Measurements from ENCODE around the gene DNAJB8. TPM values are rescaled to one million over a fixed set of nuclear protein-coding genes. Genes with fewer than 3 reads are reported as not detected.

Gene DNAJB8
- total RNA-seq, 1 donor, result not detected

DNA sequence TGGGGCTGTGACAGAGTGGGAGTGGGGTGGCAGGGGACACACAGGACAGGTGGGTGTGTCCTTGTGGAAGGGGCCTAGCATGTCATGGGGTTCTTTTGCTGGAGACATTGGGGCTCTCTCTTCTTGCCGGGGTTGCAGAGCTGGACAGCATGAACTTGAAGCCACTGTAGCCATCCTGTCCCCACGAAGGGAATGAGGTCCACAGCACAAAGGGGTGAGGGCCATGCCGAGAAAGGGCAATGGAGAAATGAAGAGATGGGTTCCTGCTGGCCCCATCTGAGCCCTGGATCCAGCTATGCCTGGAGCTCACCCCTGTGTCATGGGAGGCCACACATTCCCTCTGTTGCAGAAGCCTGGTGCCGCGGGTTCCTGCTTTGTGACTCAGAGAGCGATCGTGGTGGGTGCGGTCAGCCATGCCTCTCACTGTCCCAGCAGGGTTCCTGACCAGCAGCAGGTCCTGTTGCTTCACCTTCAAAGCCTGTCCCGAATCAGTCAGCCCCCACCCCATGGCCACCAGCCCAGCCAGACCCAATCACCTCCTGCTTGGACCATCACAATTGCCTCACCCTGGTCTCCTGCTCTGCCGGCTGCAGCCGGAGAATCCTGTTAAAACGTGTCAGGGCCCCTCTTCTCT lies 50.0 kb downstream of the DNAJB8 start:
- H3K9me3 ChIP-seq (ENCODE audit: low read depth, low read length), result no peaks in the 10 kb centered on the region
- H3K27me3 ChIP-seq (ENCODE audit: insufficient read depth, low read length), result no peaks in the 10 kb centered on the region
- peaks cover 26% of the 10 kb centered on the region for H3K4me1 ChIP-seq (ENCODE audit: insufficient read depth, low read length)
- no peak overlapping the region for H3K4me3 ChIP-seq (ENCODE audit: low read length)

DNA sequence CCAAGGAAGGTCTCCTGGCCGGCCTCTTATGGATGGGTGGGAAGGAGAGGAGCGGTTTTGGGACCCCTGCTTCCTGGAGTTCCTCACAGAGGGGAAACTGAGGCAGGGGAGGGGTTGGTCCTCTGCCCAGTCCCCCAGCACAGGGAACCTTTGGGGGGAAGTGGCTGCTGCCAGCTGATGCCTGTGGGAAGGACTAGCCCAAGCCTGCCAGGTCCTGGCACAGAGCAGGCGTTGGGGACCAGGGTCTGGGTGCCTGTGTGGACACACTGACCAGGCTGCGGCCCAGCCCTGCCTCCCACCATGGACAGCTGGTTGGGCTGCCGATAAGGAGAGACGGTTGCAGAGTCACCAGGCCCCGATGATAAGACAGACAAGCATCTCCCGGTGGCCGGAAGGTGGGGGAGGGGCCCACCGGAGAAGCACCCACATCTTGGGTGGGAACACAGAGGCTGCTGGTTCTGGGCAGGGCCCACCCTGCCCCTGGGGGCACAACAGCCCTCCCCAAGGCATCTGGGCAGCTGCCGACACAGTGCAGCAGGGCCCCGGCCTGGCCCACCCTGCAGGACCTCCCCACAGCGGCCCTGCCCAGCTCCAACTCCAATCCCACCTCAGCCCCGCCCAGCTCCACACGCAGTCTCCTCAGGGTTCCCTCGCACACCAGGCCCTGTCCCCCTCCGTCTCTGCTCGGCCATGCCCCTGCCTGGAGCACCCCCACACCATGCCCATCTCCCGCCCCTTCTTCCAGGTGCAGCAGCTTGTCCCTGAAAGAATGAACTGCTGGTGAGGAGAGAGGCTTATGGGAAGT lies 50.7 kb downstream of the DNAJB8 start:
- Histone ChIP-seq H3K9me3 (ENCODE audit: low read depth, low read length) (no peaks in the 10 kb centered on the region), H3K4me3 (ENCODE audit: low read length) (no peak overlapping the region), H3K27me3 (ENCODE audit: insufficient read depth, low read length) (no peaks in the 10 kb centered on the region), H3K4me1 (ENCODE audit: insufficient read depth, low read length) (peaks cover 26% of the 10 kb centered on the region)

- peaks cover 26% of the 10 kb centered on the region for H3K4me1 ChIP-seq (ENCODE audit: insufficient read depth, low read length)
- no peaks in the 10 kb centered on the region for H3K27me3 ChIP-seq (ENCODE audit: insufficient read depth, low read length)
- no peak overlapping the region for H3K4me3 ChIP-seq (ENCODE audit: low read length)
- no peaks in the 10 kb centered on the region for H3K9me3 ChIP-seq (ENCODE audit: low read depth, low read length)
Measured at GRCh38 chr3:128415200-128415772, 51.4 kb downstream of the DNAJB8 start.

GRCh38 chr3:128413413-128414205 lies 53.1 kb downstream of the DNAJB8 start:
- H3K27me3 ChIP-seq (ENCODE audit: insufficient read depth, low read length), result no peaks in the 10 kb centered on the region
- H3K4me3 ChIP-seq (ENCODE audit: low read length), result no peak overlapping the region
- H3K4me1 ChIP-seq (ENCODE audit: insufficient read depth, low read length), result peaks cover 26% of the 10 kb centered on the region
- no peaks in the 10 kb centered on the region for H3K9me3 ChIP-seq (ENCODE audit: low read depth, low read length)

GRCh38 chr3:128413003-128413370 lies 53.7 kb downstream of the DNAJB8 start:
- H3K27me3 ChIP-seq (ENCODE audit: insufficient read depth, low read length), result no peaks in the 10 kb centered on the region
- no peaks in the 10 kb centered on the region for H3K9me3 ChIP-seq (ENCODE audit: low read depth, low read length)
- H3K4me1 ChIP-seq (ENCODE audit: insufficient read depth, low read length), result peaks cover 26% of the 10 kb centered on the region
- no peak overlapping the region for H3K4me3 ChIP-seq (ENCODE audit: low read length)

Other genes starting within 250 kb of the DNAJB8 start
- 2.9 TPM for gene GATA2, start 26.3 kb upstream of the DNAJB8 start, total RNA-seq
- gene RPN1, start 183.9 kb upstream of the DNAJB8 start, total RNA-seq, result 164 TPM

Measured in mononuclear cell (primary cell).